ENCODE results near the gene MARCHF3. TPM values are rescaled to one million over a fixed set of nuclear protein-coding genes. Genes with fewer than 3 reads are reported as not detected.

MARCHF3 gene
- total and polyA plus RNA-seq, 7 donors = 4.4 to 31.8 (median 14.6) TPM

DNA sequence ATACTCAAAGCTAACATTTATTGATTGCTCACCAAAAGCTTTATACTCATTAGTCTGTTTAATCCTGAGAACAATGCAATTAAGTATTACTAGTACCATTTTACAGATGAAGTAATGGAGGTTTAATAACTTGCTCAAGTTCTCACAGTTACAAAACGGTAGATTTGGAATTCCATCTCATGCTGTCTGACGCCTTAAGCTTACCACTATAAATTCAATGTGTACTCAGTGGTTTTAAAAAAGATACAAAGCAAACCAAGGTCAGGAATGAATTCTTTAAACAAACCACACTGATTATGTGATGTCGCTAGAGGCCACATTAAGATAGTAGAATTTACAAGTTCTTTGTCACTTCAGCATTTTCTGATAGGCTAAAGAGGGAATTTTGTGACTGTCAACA lies 44.1 kb upstream of the MARCHF3 start:
- WGBS, 2 donors = 74 to 84% methylated on average over 3 of the region's 3 CpGs

DNA sequence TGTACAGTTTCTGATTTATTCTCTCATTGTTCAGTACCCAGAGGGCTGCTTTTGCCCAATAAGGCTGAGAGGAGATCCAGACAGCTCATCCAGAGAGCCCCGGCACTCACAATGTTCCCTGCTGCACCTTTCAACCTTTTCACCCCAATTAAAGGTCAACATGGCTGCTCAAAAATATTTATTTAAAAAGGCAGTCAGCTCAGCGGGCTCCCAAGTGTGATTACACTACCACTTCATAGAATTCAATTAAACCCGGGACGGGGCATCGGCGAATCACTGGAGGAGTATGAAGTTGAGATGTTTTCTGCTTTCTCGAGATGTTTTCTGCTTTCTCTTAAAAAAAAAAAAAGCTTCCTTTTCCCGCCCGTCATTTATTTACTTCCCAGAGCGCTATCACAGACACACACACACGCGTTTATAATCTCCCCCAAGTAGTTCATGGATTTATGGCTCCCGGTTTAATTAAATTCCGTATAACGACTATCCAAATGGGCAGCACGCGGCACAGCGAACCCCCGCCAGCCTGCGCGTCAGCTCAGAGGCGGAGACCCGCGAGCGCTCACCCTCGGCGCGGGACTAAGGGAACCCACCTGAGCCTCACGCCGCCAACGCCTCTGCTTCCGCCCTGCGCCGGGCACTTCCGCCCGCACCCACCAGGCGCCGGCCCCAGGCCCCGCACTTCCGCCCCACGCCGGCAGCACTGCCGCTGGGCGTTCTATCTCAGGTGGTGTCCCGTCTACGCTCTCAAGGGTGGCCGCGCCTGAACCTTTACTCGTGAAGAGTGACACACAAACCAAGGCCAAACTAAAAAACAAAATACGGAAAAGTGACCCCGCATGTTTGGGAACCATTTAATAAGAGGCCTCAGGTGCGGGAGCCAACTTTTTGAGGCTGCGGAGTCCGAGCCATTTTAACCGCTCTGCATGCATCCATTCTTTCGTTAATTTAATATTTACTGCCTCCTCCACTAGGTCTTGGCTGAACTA lies 42.8 kb upstream of the MARCHF3 start, which contains the start of gene C5orf63:
TSS of gene C5orf63 (minus strand) at position 642 of the 986 bp plus-strand sequence. CDS start 14,507 bp downstream, outside the sequence.
- WGBS, 2 donors = 17 to 26% methylated on average over 56 of the region's 56 CpGs
- intact Hi-C loops (cut with DNase I) = no loop called here
- Histone ChIP-seq H3K27ac (peak within 1 kb of the TSS; percentile 32 to 64 (median 40)), H3K9me3 (no peaks in the 10 kb centered on the region), H3K4me3 (peak within 1 kb of the TSS; percentile 43 to 64 (median 56)), H3K36me3 (no peaks in the 10 kb centered on the region), H3K4me1 (peaks cover 0 to 5% (median 0%) of the 10 kb centered on the region in 4 donors), H3K27me3 (no peaks in the 10 kb centered on the region)
- peak; percentile 68 for DNase-seq
- TF ChIP-seq, protein P1, sequence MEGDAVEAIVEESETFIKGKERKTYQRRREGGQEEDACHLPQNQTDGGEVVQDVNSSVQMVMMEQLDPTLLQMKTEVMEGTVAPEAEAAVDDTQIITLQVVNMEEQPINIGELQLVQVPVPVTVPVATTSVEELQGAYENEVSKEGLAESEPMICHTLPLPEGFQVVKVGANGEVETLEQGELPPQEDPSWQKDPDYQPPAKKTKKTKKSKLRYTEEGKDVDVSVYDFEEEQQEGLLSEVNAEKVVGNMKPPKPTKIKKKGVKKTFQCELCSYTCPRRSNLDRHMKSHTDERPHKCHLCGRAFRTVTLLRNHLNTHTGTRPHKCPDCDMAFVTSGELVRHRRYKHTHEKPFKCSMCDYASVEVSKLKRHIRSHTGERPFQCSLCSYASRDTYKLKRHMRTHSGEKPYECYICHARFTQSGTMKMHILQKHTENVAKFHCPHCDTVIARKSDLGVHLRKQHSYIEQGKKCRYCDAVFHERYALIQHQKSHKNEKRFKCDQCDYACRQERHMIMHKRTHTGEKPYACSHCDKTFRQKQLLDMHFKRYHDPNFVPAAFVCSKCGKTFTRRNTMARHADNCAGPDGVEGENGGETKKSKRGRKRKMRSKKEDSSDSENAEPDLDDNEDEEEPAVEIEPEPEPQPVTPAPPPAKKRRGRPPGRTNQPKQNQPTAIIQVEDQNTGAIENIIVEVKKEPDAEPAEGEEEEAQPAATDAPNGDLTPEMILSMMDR (IDR thresholded peaks at IDR 0.05) = peak; percentile 19 to 54 (median 30)
- TF ChIP-seq EP300 (IDR thresholded peaks at IDR 0.05) (no peak), POLR2AphosphoS5 (IDR thresholded peaks at IDR 0.05) (peak in 1 of 4 donors; percentile 32), POLR2A (IDR thresholded peaks at IDR 0.05) (no peak)

More for the DNA sequence above, 44.1 kb upstream of the MARCHF3 start:
- intact Hi-C loops (cut with DNase I) = no loop called here
- no peaks in the 10 kb centered on the region for H3K9me3 ChIP-seq
- H3K36me3 ChIP-seq = no peaks in the 10 kb centered on the region
- no peak overlapping the region for H3K4me3 ChIP-seq
- DNase-seq = no peak
- H3K27me3 ChIP-seq = no peaks in the 10 kb centered on the region
- peaks cover 0 to 5% (median 0%) of the 10 kb centered on the region in 4 donors for H3K4me1 ChIP-seq
- no peak for TF ChIP-seq POLR2A (IDR thresholded peaks at IDR 0.05)
- no peak for TF ChIP-seq EP300 (IDR thresholded peaks at IDR 0.05)
- TF ChIP-seq, protein P1 (IDR thresholded peaks at IDR 0.05) = no peak
- TF ChIP-seq POLR2AphosphoS5 (IDR thresholded peaks at IDR 0.05) = no peak
- no peak overlapping the region for H3K27ac ChIP-seq

DNA sequence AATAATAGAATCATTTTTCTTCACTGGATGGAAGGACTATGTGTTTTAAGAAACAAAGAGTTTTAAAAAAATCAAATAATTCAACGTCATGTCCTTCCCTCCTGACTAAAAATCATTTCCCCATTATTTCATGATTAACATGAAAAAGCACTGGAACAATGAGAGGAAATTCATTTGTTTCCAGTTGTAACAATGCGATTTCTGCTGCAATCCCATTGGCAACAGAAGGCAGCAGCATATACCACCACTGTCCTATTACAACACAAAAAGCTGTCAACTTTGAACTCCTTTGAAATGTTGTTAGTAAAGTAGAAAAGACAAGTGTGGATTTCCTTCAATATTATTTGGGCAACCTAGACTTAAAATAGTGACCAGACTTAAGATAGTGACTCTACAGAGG lies 39.9 kb upstream of the MARCHF3 start:
- H3K4me1 ChIP-seq = peaks cover 0 to 5% (median 0%) of the 10 kb centered on the region in 4 donors
- H3K27me3 ChIP-seq = no peaks in the 10 kb centered on the region
- DNase-seq = no peak
- no peaks in the 10 kb centered on the region for H3K36me3 ChIP-seq
- H3K9me3 ChIP-seq = no peaks in the 10 kb centered on the region
- H3K4me3 ChIP-seq = no peak overlapping the region
- TF ChIP-seq, protein P1 (IDR thresholded peaks at IDR 0.05) = no peak
- TF ChIP-seq POLR2A (IDR thresholded peaks at IDR 0.05) = no peak
- no peak for TF ChIP-seq EP300 (IDR thresholded peaks at IDR 0.05)
- TF ChIP-seq POLR2AphosphoS5 (IDR thresholded peaks at IDR 0.05) = no peak
- 90 to 97% methylated on average over 2 of the region's 2 CpGs for WGBS, 2 donors
- intact Hi-C loops (cut with DNase I) = no loop called here
- no peak overlapping the region for H3K27ac ChIP-seq

DNA sequence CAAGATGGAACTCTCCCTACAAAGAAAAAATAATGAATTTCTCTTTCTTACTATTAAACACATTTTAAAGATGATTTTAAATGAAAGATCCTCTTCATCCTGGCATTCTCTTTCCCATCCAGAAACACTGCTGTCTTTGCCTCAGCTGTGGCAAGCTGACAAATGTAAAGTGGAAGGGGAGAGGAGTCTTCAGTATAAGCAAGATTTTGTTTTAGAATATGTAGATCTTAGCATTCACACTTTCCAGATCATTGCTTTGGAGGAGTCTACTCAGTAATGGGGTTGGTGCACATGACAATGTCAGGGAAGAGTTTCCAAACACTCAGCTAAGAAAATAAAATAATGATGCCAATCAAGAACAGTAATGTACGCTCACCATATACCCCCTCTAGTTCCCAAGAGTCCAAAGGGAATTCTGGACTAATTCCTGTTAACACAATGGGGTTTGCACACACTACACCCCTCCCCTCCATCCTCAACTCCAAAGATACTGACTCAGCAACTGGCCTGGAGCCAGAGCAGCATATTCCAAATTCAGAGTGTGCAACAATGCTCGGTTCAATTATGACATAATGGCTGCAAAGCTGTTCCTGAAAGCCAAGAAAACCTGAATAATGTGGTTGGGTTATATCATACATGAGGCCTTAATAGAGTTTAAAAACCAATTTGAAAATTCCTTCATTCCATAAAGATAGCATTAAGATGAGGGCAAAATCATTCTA lies 38.3 kb upstream of the MARCHF3 start:
- intact Hi-C loops (cut with DNase I) = no loop called here
- H3K27me3 ChIP-seq = no peaks in the 10 kb centered on the region
- no peaks in the 10 kb centered on the region for H3K9me3 ChIP-seq
- peaks cover 0 to 5% (median 0%) of the 10 kb centered on the region in 4 donors for H3K4me1 ChIP-seq
- H3K4me3 ChIP-seq = no peak overlapping the region
- WGBS, 2 donors = 71 to 75% methylated on average over 2 of the region's 2 CpGs
- DNase-seq = no peak
- no peak overlapping the region for H3K27ac ChIP-seq
- no peaks in the 10 kb centered on the region for H3K36me3 ChIP-seq
- TF ChIP-seq, protein P1 (IDR thresholded peaks at IDR 0.05) = no peak
- TF ChIP-seq EP300 (IDR thresholded peaks at IDR 0.05) (no peak), POLR2A (IDR thresholded peaks at IDR 0.05) (no peak), POLR2AphosphoS5 (IDR thresholded peaks at IDR 0.05) (no peak)
